ENCODE results near the gene ANO6.

GRCh38 chr12:45254254-45254653 is 38.4 kb downstream of the ANO6 start:
- TF ChIP-seq, protein P1, sequence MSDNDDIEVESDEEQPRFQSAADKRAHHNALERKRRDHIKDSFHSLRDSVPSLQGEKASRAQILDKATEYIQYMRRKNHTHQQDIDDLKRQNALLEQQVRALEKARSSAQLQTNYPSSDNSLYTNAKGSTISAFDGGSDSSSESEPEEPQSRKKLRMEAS (CRISPR knock-in tag; IDR thresholded peaks at IDR 0.05): no peak
- TF ChIP-seq, protein P2, sequence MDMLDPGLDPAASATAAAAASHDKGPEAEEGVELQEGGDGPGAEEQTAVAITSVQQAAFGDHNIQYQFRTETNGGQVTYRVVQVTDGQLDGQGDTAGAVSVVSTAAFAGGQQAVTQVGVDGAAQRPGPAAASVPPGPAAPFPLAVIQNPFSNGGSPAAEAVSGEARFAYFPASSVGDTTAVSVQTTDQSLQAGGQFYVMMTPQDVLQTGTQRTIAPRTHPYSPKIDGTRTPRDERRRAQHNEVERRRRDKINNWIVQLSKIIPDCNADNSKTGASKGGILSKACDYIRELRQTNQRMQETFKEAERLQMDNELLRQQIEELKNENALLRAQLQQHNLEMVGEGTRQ (CRISPR knock-in tag; IDR thresholded peaks at IDR 0.05): no peak
- no peak for TF ChIP-seq NR1H2 (CRISPR knock-in tag; IDR thresholded peaks at IDR 0.05)
- no peak for TF ChIP-seq ZBTB21 (CRISPR knock-in tag; IDR thresholded peaks at IDR 0.05; ENCODE audit: borderline replicate concordance)
- TF ChIP-seq IRF2 (CRISPR knock-in tag; IDR thresholded peaks at IDR 0.05; ENCODE audit: borderline replicate concordance, low read depth): no peak
- no peak for TF ChIP-seq CREB1 (CRISPR knock-in tag; IDR thresholded peaks at IDR 0.05)
- no peak for TF ChIP-seq CTCF (IDR thresholded peaks at IDR 0.05)
- no peak for TF ChIP-seq NFYB (CRISPR knock-in tag; conservative IDR thresholded peaks at IDR 0.05; ENCODE audit: low read depth)

Data from WTC11 (cell line).